Testis (tissue), 3 donors: Measurements from ENCODE around the gene ENO1. TPM values are rescaled to one million over a fixed set of nuclear protein-coding genes. Genes with fewer than 3 reads are reported as not detected.
"Not testable (repeated sequence)": the region's sequence is repeated elsewhere in the genome, so short reads cannot be mapped to it uniquely, and the experiment has no call there.

Source experiments
- DNase-seq: peaks from one replicate; pipeline ENCODE4 v3.0.0-alpha.2; 2019
- H3K27ac ChIP-seq, 2 donors: fragments of 200-600 bp; sonication (generic); one replicate each; pipeline ENCODE4 v1.5.1; 2019
- H3K27me3 ChIP-seq: fragments of 200-600 bp; sonication (generic); one replicate; pipeline ENCODE4 v1.5.1; 2019
- H3K36me3 ChIP-seq: fragments of 200-600 bp; sonication (generic); one replicate; pipeline ENCODE4 v1.5.1; 2017; ENCODE audit warnings: low read depth; ENCODE audit errors: missing control alignments
- H3K4me1 ChIP-seq: fragments of 200-600 bp; sonication (generic); one replicate; pipeline ENCODE4 v1.5.1; 2019
- H3K4me3 ChIP-seq, 2 donors: fragments of 200-600 bp; sonication (generic); one replicate each; pipeline ENCODE4 v1.5.1; 2017 to 2019
- H3K9me3 ChIP-seq: fragments of 200-600 bp; sonication (generic); one replicate; pipeline ENCODE4 v1.5.1; 2017
- POLR2A ChIP-seq: fragments of 450-650 bp; IDR thresholded peaks from one replicate; pipeline ENCODE4 v1.6.1; 2017; ENCODE audit warnings: antibody characterized with exemption, mild to moderate bottlenecking, moderate library complexity
- WGBS, 2 donors: methylation state at CpG; one replicate each; pipeline ENCODE4 v1.1.5; 2018; 5-methylcytosine and 5-hydroxymethylcytosine counted together
- intact Hi-C: fragments of 100-400 bp; cut with DNase I; formaldehyde crosslinking; loops from one replicate; pipeline ENCODE4 v1.15.1; 2023; ENCODE audit warnings: low total_unique reads
- polyA plus RNA-seq: library from polyadenylated mRNA; stranded (reverse); fragments of 350-450 nt; fragmentation: Illumina TruSeq; extraction: RNeasy Lipid Tissue Mini Kit (QIAGEN cat#74804); gene quantifications from one replicate; pipeline ENCODE4 v1.2.3, GENCODE V29; 2014; ENCODE audit warnings: low read depth, low replicate concordance; ENCODE audit not compliant: insufficient read depth
- total RNA-seq, 2 donors: library from RNA; depleted of rRNA; stranded (reverse); fragments of >200 nt; gene quantifications; one replicate each; pipeline ENCODE4 v1.2.3, GENCODE V29; 2016
- TF ChIP-seq, protein P1 (sequence below), 3 experiments: fragments of 450-650 bp in 2 of 3; fragments of 200-600 bp in 1 of 3; sonication (generic) in 1 of 3; IDR thresholded peaks; one replicate each; pipeline ENCODE4 v1.5.1; 2016 to 2019; ENCODE audit warnings: antibody characterized with exemption in 3 of 3, mild to moderate bottlenecking in 2 of 3, moderate library complexity in 1 of 3

ENO1 gene
- total and polyA plus RNA-seq, 3 donors from 2014 or later, result 310 to 589 (median 380) TPM

DNA sequence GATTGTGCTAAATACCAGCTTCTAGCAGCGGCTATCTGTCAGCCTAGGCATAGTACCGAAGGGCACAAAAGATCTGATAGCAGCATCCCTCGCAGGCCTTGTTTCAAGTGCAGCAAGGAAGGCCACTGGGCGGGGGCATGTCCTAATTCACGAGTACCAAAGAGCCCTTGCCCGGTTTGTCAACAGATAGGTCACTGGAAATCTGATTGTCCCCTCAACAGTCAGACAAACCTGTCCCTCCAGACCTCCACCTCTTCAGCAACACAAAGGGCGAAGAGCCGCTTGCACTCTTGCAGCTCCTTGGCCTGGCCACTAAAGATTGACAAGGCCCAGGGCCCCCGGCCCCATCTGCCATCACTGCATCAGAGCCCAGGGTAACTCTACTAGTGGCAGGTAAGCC is 44.5 kb upstream of the ENO1 start:
- 92 to 98% methylated on average over 9 of the region's 9 CpGs for WGBS, 2 donors
- Histone ChIP-seq H3K4me1 (no peaks in the 10 kb centered on the region), H3K4me3 (no peak overlapping the region), H3K36me3 (no peaks in the 10 kb centered on the region), H3K9me3 (no peaks in the 10 kb centered on the region), H3K27me3 (no peaks in the 10 kb centered on the region), H3K27ac (no peak overlapping the region)
- DNase-seq, result no peak
- intact Hi-C loops, result no loop called here
- TF ChIP-seq POLR2A, result no peak
- TF ChIP-seq, protein P1, sequence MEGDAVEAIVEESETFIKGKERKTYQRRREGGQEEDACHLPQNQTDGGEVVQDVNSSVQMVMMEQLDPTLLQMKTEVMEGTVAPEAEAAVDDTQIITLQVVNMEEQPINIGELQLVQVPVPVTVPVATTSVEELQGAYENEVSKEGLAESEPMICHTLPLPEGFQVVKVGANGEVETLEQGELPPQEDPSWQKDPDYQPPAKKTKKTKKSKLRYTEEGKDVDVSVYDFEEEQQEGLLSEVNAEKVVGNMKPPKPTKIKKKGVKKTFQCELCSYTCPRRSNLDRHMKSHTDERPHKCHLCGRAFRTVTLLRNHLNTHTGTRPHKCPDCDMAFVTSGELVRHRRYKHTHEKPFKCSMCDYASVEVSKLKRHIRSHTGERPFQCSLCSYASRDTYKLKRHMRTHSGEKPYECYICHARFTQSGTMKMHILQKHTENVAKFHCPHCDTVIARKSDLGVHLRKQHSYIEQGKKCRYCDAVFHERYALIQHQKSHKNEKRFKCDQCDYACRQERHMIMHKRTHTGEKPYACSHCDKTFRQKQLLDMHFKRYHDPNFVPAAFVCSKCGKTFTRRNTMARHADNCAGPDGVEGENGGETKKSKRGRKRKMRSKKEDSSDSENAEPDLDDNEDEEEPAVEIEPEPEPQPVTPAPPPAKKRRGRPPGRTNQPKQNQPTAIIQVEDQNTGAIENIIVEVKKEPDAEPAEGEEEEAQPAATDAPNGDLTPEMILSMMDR (IDR thresholded peaks at IDR 0.05), result no peak

DNA sequence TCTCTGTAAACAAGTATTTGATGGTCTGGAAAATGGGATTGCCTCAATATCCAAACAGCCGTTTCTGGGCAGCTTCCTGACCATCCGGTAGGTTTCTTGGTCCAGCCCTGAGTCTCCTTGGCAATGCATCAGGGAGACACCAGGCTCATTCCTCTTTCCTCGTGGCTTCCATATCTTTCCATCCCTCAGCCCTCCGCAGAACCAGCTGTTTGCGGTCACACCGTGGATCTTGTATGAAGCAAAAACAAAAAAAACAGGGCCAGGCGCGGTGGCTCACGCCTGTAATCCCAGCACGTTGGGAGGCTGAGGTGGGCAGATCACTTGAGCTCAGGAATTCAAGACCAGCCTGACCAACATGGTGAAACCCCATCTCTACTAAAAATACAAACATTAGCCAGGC is 39.0 kb upstream of the ENO1 start:
- WGBS, 2 donors, result 77% methylated on average over 10 of the region's 10 CpGs
- DNase-seq, H3K27me3 ChIP-seq, H3K36me3 ChIP-seq, H3K9me3 ChIP-seq, H3K27ac ChIP-seq, H3K4me1 ChIP-seq, H3K4me3 ChIP-seq: not testable (repeated sequence)
- intact Hi-C loops, result loop anchor here (2.0 kb wide), 1 partner anchor 69 kb away; no protein-coding TSS in a partner anchor

DNA sequence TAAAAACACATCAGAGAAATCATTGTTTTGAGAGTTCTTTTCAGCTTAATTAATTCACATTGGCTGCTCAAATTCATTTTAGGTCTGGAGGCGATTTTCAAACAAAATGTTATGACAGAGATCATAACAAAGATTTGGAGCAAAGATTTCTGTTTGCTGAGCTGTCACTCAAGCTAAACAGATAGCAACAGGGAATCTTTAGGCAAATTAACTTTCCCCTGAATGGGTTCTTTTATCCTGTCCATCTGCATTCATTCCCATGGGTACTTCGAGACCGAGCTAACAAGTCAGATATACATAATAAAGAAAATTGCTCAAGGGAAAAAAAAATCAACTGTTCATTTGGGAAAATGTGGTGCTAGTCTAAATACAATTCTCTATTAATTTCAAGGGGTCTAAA is 37.0 kb upstream of the ENO1 start:
- no peaks in the 10 kb centered on the region for H3K36me3 ChIP-seq

DNA sequence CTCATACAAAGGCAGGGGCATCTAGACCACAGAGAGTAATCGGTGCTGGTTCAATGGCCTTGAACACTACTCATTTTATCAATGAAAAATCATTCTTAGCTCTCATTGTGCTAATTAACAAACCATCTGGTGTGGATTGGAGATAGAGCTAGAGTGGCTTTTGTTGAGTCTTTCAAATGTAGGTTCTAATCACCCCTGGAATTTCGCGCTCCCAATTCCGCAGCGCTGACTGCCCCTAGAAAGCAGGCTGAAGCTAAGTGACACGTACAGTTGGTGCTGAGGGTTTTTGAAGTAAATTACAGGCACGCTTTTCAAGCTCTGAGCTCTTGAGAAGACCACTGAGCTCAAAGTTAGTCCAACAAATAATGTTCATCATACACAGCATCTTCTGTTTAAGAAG is 36.0 kb upstream of the ENO1 start:
- 89 to 92% methylated on average over 7 of the region's 7 CpGs for WGBS, 2 donors
- Histone ChIP-seq H3K27ac (no peak overlapping the region), H3K36me3 (no peaks in the 10 kb centered on the region), H3K27me3 (no peaks in the 10 kb centered on the region), H3K4me3 (no peak overlapping the region), H3K9me3 (no peaks in the 10 kb centered on the region), H3K4me1 (no peaks in the 10 kb centered on the region)
- DNase-seq, result no peak
- intact Hi-C loops, result no loop called here
- TF ChIP-seq, protein P1 (IDR thresholded peaks at IDR 0.05), result no peak
- TF ChIP-seq POLR2A, result no peak

More for the DNA sequence above, 37.0 kb upstream of the ENO1 start:
- intact Hi-C loops, result no loop called here
- Histone ChIP-seq H3K4me1 (no peaks in the 10 kb centered on the region), H3K27me3 (no peaks in the 10 kb centered on the region), H3K4me3 (no peak overlapping the region), H3K27ac (no peak overlapping the region), H3K9me3 (no peaks in the 10 kb centered on the region)
- 80 to 85% methylated on average over 3 of the region's 3 CpGs for WGBS, 2 donors
- no peak for DNase-seq
- no peak for TF ChIP-seq POLR2A
- TF ChIP-seq, protein P1 (IDR thresholded peaks at IDR 0.05), result no peak

DNA sequence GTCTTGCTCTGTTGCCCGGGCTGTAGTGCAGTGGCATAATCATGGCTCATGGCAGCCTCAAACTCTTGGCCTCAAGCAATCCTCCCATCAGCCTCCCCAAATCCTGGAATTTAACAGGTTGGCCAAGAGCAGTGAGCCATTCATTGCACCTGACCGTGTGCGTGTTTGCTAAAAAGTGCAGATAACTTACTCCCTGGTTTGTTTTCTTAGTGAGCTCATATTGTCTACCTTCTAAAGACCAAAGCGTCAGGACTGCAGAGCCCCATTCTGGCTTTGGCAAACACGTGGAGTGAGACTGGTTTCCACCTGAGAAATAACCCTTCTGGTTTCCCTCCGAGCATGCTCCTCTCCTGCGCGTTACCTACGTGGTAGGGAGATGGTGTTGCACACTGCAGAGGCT is 35.0 kb upstream of the ENO1 start:
- WGBS, 2 donors, result 76 to 84% methylated on average over 9 of the region's 9 CpGs
- Histone ChIP-seq H3K9me3 (no peaks in the 10 kb centered on the region), H3K4me1 (no peaks in the 10 kb centered on the region), H3K27ac (no peak overlapping the region), H3K27me3 (no peaks in the 10 kb centered on the region), H3K4me3 (no peak overlapping the region), H3K36me3 (no peaks in the 10 kb centered on the region)
- TF ChIP-seq, protein P1 (IDR thresholded peaks at IDR 0.05), result no peak
- TF ChIP-seq POLR2A, result no peak
- intact Hi-C loops, result no loop called here
- no peak for DNase-seq
